ENCODE data around the gene CAPZB. TPM values are rescaled to one million over a fixed set of nuclear protein-coding genes. Genes with fewer than 3 reads are reported as not detected.

The CAPZB gene
- polyA plus RNA-seq, 1 of the 3 experiments (the other 2 are of a cell fraction): 122 TPM

DNA sequence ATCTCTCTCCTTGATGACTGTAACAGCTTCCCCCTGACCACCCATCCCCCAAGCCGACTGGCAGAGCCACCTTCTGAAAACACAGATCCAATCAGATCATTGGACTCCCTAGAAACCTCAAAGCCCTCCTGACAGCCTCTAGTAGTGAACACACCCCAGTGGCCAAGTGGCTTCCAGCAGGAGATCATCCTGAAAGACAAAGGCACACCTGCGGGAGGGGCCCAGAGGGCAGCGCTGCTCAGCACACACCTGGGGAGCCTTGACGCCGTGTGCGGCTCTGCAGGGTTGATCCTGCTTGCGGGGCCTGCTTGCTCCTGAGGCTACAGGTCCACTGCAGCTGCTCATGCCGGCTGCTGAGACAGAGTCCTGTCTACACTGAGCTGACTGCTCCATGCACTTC lies 131.7 kb downstream of the CAPZB start:
- no peak for DNase-seq
- Histone ChIP-seq H3K9me3 (no peaks in the 10 kb centered on the region), H3K27ac (ENCODE audit: low read depth in 2 of 2, low read length in 1 of 2) (peak overlapping the region in 1 of 2 experiments; percentile 71; a peak in 2 of 4 replicates), H3K36me3 (replicated peaks in 1 of 2; ENCODE audit: control insufficient read depth in 1 of 2, insufficient read depth in 2 of 2, low read length in 1 of 2) (peaks cover 18 to 60% of the 10 kb centered on the region in 2 experiments), H4K20me1 (ENCODE audit: insufficient read depth) (peaks cover 9% of the 10 kb centered on the region), H3F3A (replicated peaks; ENCODE audit: insufficient read depth) (no peaks in the 10 kb centered on the region), H3K79me2 (ENCODE audit: insufficient read depth) (peaks cover under 1% of the 10 kb centered on the region; the same call in 1 of the 2 replicates), H3K4me1 (ENCODE audit: control insufficient read depth in 1 of 2, insufficient read depth in 2 of 2, low read depth in 1 of 2, low read length in 1 of 2) (peaks cover 0 to 47% of the 10 kb centered on the region in 2 experiments; a peak in 1 of 4 replicates), H2AFZ (ENCODE audit: low read depth) (no peak overlapping the region), H3K27me3 (ENCODE audit: insufficient read depth) (no peaks in the 10 kb centered on the region), H3K9ac (no peak overlapping the region), H3K4me2 (no peak overlapping the region), H3K9me2 (no peaks in the 10 kb centered on the region), H3K4me3 (ENCODE audit: low read depth in 2 of 2, low read length in 1 of 2) (no peak overlapping the region)
- CTCF ChIA-PET: interaction anchor here (0.9 to 5.3 kb wide), 3 partner anchors 9 to 35 kb away, joined by 4 to 31 read pairs (median 6); no protein-coding TSS in a partner anchor
- POLR2A ChIA-PET: no interaction called here
- 89% methylated on average over 4 of the region's 8 CpGs for WGBS (ENCODE audit: low lambda C conversion rate)
- TF ChIP-seq FOXJ3 (CRISPR knock-in tag; IDR thresholded peaks at IDR 0.05): no peak
- TF ChIP-seq, protein P1, sequence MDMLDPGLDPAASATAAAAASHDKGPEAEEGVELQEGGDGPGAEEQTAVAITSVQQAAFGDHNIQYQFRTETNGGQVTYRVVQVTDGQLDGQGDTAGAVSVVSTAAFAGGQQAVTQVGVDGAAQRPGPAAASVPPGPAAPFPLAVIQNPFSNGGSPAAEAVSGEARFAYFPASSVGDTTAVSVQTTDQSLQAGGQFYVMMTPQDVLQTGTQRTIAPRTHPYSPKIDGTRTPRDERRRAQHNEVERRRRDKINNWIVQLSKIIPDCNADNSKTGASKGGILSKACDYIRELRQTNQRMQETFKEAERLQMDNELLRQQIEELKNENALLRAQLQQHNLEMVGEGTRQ (IDR thresholded peaks at IDR 0.05; ENCODE audit: borderline replicate concordance, low read depth, low read length): no peak
- TF ChIP-seq IRF3 (IDR thresholded peaks at IDR 0.05; ENCODE audit: low read depth, low read length): no peak
- no peak for TF ChIP-seq TEAD4 (IDR thresholded peaks at IDR 0.05; ENCODE audit: borderline replicate concordance, insufficient read depth)

DNA sequence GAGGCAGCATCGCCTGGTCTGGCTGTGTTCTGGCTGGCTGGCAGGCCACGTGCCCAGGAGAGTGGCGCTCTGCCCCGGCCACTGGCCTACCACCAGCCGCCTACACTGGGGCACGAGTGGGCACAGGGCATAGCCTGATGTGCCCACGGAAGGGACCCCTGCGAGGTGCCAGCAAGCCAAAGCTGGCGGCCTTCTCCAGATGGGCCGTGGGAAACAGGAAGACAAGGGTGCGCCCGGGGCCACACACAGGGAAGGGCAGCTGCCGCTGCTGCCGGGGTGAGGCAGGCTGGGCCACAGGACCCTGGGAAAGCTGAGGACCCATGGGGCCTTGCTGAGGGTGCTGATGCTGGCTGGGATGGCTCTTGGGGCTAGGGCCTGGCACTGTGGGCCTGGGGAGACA lies 132.5 kb downstream of the CAPZB start:
- peak overlapping the region in 1 of 2 experiments; percentile 71; a peak in 1 of 4 replicates for H3K27ac ChIP-seq (ENCODE audit: low read depth in 2 of 2, low read length in 1 of 2)
- no peak overlapping the region for H2AFZ ChIP-seq (ENCODE audit: low read depth)
- no peaks in the 10 kb centered on the region for H3K79me2 ChIP-seq (ENCODE audit: insufficient read depth)
- POLR2A ChIA-PET: no interaction called here
- no peak for TF ChIP-seq REST (IDR thresholded peaks at IDR 0.05; ENCODE audit: low read depth, low read length)
- no peak for TF ChIP-seq TCF12 (IDR thresholded peaks at IDR 0.05)
- no peak for TF ChIP-seq SIN3A (IDR thresholded peaks at IDR 0.05; ENCODE audit: borderline replicate concordance, low read depth, low read length)
- TF ChIP-seq USF1 (IDR thresholded peaks at IDR 0.05; ENCODE audit: borderline replicate concordance, low read depth): no peak
- no peak for TF ChIP-seq NFIC (IDR thresholded peaks at IDR 0.05; ENCODE audit: borderline replicate concordance)
- peaks cover 17 to 66% of the 10 kb centered on the region in 2 experiments for H3K36me3 ChIP-seq (replicated peaks in 1 of 2; ENCODE audit: control insufficient read depth in 1 of 2, insufficient read depth in 2 of 2, low read length in 1 of 2)
- H3K4me1 ChIP-seq (ENCODE audit: control insufficient read depth in 1 of 2, insufficient read depth in 2 of 2, low read depth in 1 of 2, low read length in 1 of 2): peaks cover 0 to 53% of the 10 kb centered on the region in 2 experiments; a peak in 1 of 4 replicates
- CTCF ChIA-PET: interaction anchor here (0.6 to 5.3 kb wide), 5 partner anchors 9 to 301 kb away, joined by 3 to 31 read pairs (median 4); no protein-coding TSS in a partner anchor
- no peak overlapping the region for H3K9ac ChIP-seq
- H4K20me1 ChIP-seq (ENCODE audit: insufficient read depth): 0 out of 2 replicates have a peak, but pooled peaks cover 5% of the 10 kb centered on the region
- no peaks in the 10 kb centered on the region for H3F3A ChIP-seq (replicated peaks; ENCODE audit: insufficient read depth)
- H3K27me3 ChIP-seq (ENCODE audit: insufficient read depth): no peaks in the 10 kb centered on the region
- WGBS (ENCODE audit: low lambda C conversion rate): 96% methylated on average over 10 of the region's 14 CpGs
- no peaks in the 10 kb centered on the region for H3K9me2 ChIP-seq
- DNase-seq: no peak
- no peak overlapping the region for H3K4me3 ChIP-seq (ENCODE audit: low read depth in 2 of 2, low read length in 1 of 2)
- H3K4me2 ChIP-seq: no peak overlapping the region
- H3K9me3 ChIP-seq: no peaks in the 10 kb centered on the region

Measured in SK-N-SH (cell line).